Common myeloid progenitor, CD34-positive (primary cell): Measurements from ENCODE around the gene ALOX12.
"Not testable (repeated sequence)": the region's sequence is repeated elsewhere in the genome, so short reads cannot be mapped to it uniquely, and the experiment has no call there.

Experiments used
- CTCF ChIA-PET: fragments of 350-600 bp; sonication (Branson Sonifier 250); formaldehyde crosslinking; loops from one replicate; lab custom pipeline; 2021; ENCODE audit warnings: antibody characterized with exemption; lab: Charles Lee
- POLR2A ChIA-PET: fragments of 350-600 bp; sonication (Branson Sonifier 250); formaldehyde crosslinking; loops from one replicate; lab custom pipeline; 2021; ENCODE audit warnings: antibody characterized with exemption; lab: Charles Lee
- DNase-seq, 3 donors: peaks; one replicate each; pipeline versions ENCODE4 v3.0.0 to v3.0.0-alpha.2; 2013
- H3K27ac ChIP-seq, 2 experiments: 1 replicate in 1 of 2; 2 replicates in 1 of 2; pipeline ENCODE4 v1.7.0; 2013; ENCODE audit warnings: inconsistent platforms in 2 of 2, low read length in 2 of 2, mild to moderate bottlenecking in 2 of 2, low read depth in 1 of 2, moderate library complexity in 1 of 2; ENCODE audit not compliant: severe bottlenecking in 2 of 2, insufficient read depth in 1 of 2, poor library complexity in 1 of 2
- H3K27me3 ChIP-seq, 5 experiments: replicated peaks in 2 of 5; 1 replicate in 3 of 5; 2 replicates in 2 of 5; pipeline versions ENCODE4 v1.6.1 to v1.7.0; 2013; ENCODE audit warnings: low read length in 4 of 5, mild to moderate bottlenecking in 2 of 5, moderate library complexity in 2 of 5, inconsistent platforms in 1 of 5; ENCODE audit not compliant: insufficient read depth in 5 of 5, control insufficient read depth in 4 of 5
- H3K36me3 ChIP-seq, 4 experiments: 1 replicate in 2 of 4; 2 replicates in 2 of 4; pipeline versions ENCODE4 v1.6.1 to v1.7.0; 2013; ENCODE audit warnings: low read length in 3 of 4, control low read depth in 1 of 4, mild to moderate bottlenecking in 1 of 4; ENCODE audit not compliant: control insufficient read depth in 4 of 4, insufficient read depth in 4 of 4
- H3K4me1 ChIP-seq, 4 experiments: 1 replicate in 3 of 4; 2 replicates in 1 of 4; pipeline versions ENCODE4 v1.6.1 to v1.7.1; 2013; ENCODE audit warnings: low read length in 3 of 4, mild to moderate bottlenecking in 3 of 4, control low read depth in 1 of 4, inconsistent platforms in 1 of 4, moderate library complexity in 1 of 4; ENCODE audit not compliant: control insufficient read depth in 4 of 4, insufficient read depth in 4 of 4; ENCODE audit errors: control extremely low read depth in 1 of 4
- H3K4me3 ChIP-seq, 7 experiments: 1 replicate in 4 of 7; 2 replicates in 3 of 7; pipeline versions ENCODE4 v1.5.1 to v1.7.0; 2013; ENCODE audit warnings: mild to moderate bottlenecking in 7 of 7, low read length in 6 of 7, moderate library complexity in 6 of 7, inconsistent platforms in 2 of 7, low read depth in 2 of 7, control low read depth in 1 of 7; ENCODE audit not compliant: insufficient read depth in 4 of 7, control insufficient read depth in 1 of 7; ENCODE audit errors: extremely low read depth in 1 of 7
- H3K9me3 ChIP-seq, 5 experiments: 1 replicate in 4 of 5; 2 replicates in 1 of 5; pipeline versions ENCODE4 v1.6.1 to v1.7.1; 2013; ENCODE audit warnings: low read length in 4 of 5, mild to moderate bottlenecking in 2 of 5, inconsistent platforms in 1 of 5, low read depth in 1 of 5, moderate library complexity in 1 of 5; ENCODE audit not compliant: control insufficient read depth in 4 of 5, insufficient read depth in 2 of 5; ENCODE audit errors: control extremely low read depth in 1 of 5
- WGBS: methylation state at CpG from one replicate; pipeline ENCODE4 v1.1.5; 2013; ENCODE audit not compliant: insufficient coverage; 5-methylcytosine and 5-hydroxymethylcytosine counted together

ALOX12 gene

GRCh38 chr17:7048968-7049367 lies 53.1 kb downstream of the ALOX12 start:
- Histone ChIP-seq H3K4me1 (peaks cover 5 to 24% (median 16%) of the 10 kb centered on the region in 4 experiments), H3K9me3 (no peaks in the 10 kb centered on the region), H3K27me3 (peaks cover 3 to 19% (median 12%) of the 10 kb centered on the region in 5 experiments), H3K4me3 (no peak overlapping the region), H3K36me3 (no peaks in the 10 kb centered on the region), H3K27ac (no peak overlapping the region)
- 94% methylated on average over 3 of the region's 6 CpGs for WGBS
- CTCF ChIA-PET = interaction anchor here (0.8 to 19.4 kb wide), 6 partner anchors 11 to 167 kb away, joined by 3 to 374 read pairs (median 4); partner anchors contain the start of gene ASGR1
- no peak for DNase-seq
- POLR2A ChIA-PET = no interaction called here

- CTCF ChIA-PET = interaction anchor here (0.6 to 19.4 kb wide), 8 partner anchors 15 to 127 kb away, joined by 3 to 374 read pairs (median 4); partner anchors contain the start of genes ASGR1, CLEC10A and SLC16A13
- H3K36me3 ChIP-seq, H3K27ac ChIP-seq, DNase-seq, H3K9me3 ChIP-seq, H3K4me3 ChIP-seq, H3K27me3 ChIP-seq, POLR2A ChIA-PET: not testable (repeated sequence)
- whole genome bisulfite sequencing = 96% methylated on average over 8 of the region's 9 CpGs
- H3K4me1 ChIP-seq = peaks cover 5 to 21% (median 15%) of the 10 kb centered on the region in 4 experiments
Observed at GRCh38 chr17:7050583-7050982, 54.7 kb downstream of the ALOX12 start.

- DNase-seq = no peak
- no peak overlapping the region for H3K4me3 ChIP-seq
- WGBS = 100% methylated on average over 1 of the region's 4 CpGs
- ChIA-PET POLR2A (no interaction called here), CTCF (interaction anchor here (0.9 to 19.4 kb wide), 3 partner anchors 11 to 122 kb away, joined by 6 to 374 read pairs (median 7); no protein-coding TSS in a partner anchor)
- peaks cover 0 to 9% (median 3%) of the 10 kb centered on the region in 4 experiments for H3K4me1 ChIP-seq
- no peak overlapping the region for H3K27ac ChIP-seq
- H3K36me3 ChIP-seq = no peaks in the 10 kb centered on the region
- peaks cover 0 to 9% (median 0%) of the 10 kb centered on the region in 5 experiments for H3K27me3 ChIP-seq
- no peaks in the 10 kb centered on the region for H3K9me3 ChIP-seq
Observed at GRCh38 chr17:7056386-7056785, 60.5 kb downstream of the ALOX12 start.

- DNase-seq = no peak
- Histone ChIP-seq H3K9me3 (no peaks in the 10 kb centered on the region), H3K27ac (no peak overlapping the region), H3K4me3 (no peak overlapping the region), H3K4me1 (peaks cover 0 to 4% (median 3%) of the 10 kb centered on the region in 4 experiments), H3K27me3 (peaks cover 0 to 5% (median 0%) of the 10 kb centered on the region in 5 experiments), H3K36me3 (no peaks in the 10 kb centered on the region)
- ChIA-PET POLR2A (interaction anchor here (0.5 kb wide), 1 partner anchor 26 kb away, joined by 4 read pairs; no protein-coding TSS in a partner anchor), CTCF (interaction anchor here (1.0 to 19.4 kb wide), 3 partner anchors 13 to 77 kb away, joined by 3 to 374 read pairs (median 5); no protein-coding TSS in a partner anchor)
- WGBS = 94% methylated on average over 7 of the region's 7 CpGs
Observed at GRCh38 chr17:7058831-7059447, 63.1 kb downstream of the ALOX12 start.
